ENCODE results near the gene NCEH1.

Gene NCEH1

GRCh38 chr3:172643506-172644179, 67.2 kb downstream of the NCEH1 start:
- DNase-seq = no peak

DNA sequence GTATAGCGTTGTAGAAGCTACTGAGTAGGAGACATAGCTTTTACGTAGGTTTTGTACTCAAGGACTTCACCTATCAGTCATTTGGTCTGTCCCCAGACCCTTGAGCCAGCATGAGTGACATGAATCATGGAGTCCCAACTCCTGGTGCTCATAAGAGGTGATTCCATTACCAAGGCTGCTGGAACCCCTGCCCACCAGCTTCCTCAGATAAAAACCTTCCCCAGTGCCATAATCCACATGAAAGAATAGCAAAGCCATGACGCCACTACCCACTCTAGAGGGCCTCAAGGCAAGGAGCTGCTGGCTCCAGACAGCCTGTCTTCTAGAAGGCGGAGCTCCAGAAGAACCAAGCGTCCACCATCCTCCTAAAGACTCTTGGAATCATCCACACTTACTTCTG, 69.6 kb downstream of the NCEH1 start:
- no peak for DNase-seq

GRCh38 chr3:172640751-172641150, 70.1 kb downstream of the NCEH1 start:
- DNase-seq = no peak

- DNase-seq = no peak
These were observed 75.3 kb downstream of the NCEH1 start for GRCh38 chr3:172635588-172635987.

DNA sequence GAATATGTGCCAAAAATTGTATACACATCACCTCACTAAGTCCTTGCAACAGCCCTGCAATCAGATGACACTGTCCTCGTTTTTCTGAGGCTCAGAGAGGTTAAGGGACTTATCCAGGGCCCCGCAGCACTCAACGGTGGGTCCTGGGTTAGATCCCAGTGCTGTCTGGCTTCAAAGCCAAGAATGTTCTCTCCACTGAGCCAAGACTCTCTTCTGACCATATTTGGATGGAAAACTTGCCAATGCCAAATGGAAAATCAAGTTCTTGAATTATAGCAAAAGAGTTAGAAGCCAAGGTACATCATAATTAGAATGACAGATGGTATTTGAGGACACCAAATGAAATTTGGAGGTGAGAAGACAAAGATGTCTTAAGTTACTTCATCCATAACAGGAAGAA, 75.9 kb downstream of the NCEH1 start:
- no peak for DNase-seq

DNA sequence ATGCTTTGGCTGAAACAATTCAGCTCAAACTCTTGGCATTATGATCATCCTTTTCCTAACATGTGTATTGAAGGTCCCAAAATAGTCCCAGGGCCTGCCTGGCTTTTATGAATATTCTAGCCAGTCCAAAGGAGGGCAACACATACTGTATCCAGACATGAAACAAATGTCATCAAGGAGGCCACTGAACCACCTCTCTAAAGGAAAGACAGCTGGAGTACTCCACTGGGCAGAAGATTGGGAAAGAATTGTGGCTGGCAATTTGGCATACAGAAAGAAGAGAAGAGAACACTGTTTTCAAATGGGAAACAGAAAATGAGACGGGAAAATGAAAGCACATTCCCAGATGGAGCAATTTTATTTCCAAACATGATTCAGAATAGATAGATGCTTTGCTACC, 80.6 kb downstream of the NCEH1 start:
- DNase-seq = no peak

GRCh38 chr3:172629470-172629869, 81.4 kb downstream of the NCEH1 start:
- no peak for DNase-seq

DNA sequence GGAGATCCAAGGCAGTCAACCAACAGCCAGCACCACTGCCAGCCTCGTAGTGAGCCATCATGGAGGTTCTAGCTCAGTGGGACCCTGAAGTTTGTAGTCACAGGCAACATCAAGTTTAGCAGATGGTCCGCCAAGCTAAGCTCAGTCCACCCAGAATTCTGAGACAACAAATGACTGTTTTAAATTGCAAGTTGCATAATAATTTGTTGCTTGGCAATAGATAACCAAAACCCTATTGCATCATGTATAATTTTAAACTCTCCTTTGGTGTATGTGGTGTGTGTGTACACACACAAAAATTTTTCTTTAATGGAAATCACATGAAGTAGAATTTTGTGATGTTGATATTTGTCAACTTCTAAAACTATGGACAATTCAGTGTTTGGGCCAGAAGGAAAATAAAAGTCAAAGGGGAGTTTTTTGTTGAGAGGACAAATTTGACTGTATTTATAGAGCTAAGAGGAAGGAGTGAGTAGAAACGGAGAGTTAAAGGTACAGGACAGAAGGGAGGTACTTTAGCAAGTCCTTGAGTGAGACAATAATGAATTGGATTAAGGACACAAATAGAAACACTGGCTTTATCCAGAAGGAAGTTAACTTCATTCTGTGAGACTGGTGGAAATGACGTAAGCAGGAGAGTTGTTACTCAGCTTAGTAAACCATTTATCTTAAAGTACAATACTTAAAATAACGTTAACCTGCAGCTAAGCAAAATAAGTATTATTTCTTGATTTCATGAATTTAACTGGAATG, 83.6 kb downstream of the NCEH1 start:
- DNase-seq = peak in 1 of 2 donors; percentile 11

DNA sequence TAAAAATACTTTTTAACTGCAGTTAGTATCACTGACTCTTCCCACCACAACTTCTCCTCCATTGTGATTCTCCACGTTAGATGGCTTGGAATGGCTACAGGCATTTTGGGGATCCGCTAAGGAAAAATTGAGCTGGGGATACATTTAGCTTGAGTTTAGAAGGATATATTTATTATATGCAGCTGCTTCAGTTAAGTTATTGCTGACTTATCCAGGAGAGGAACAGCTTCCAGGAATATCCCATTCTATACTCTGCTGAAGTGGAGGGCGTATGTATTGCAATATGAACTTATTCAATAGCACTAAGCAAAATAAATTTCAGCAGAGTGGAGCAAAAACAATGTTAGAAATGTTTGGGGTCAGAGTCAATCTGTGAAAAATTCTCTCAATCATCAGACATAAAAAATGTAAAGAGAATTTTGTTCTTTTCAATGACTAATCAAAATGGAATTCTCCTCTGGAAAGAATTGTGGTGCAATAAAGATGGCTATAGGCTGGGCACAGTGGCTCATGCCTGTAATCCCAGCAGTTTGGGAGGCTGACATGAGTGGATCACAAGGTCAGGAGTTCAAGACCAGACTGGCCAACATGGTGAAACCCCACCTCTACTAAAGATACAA, 84.7 kb downstream of the NCEH1 start:
- DNase-seq = no peak

- no peak for DNase-seq
These were observed 85.5 kb downstream of the NCEH1 start for GRCh38 chr3:172625404-172625803.

- no peak for DNase-seq
These were observed 85.9 kb downstream of the NCEH1 start for GRCh38 chr3:172624999-172625398.

DNA sequence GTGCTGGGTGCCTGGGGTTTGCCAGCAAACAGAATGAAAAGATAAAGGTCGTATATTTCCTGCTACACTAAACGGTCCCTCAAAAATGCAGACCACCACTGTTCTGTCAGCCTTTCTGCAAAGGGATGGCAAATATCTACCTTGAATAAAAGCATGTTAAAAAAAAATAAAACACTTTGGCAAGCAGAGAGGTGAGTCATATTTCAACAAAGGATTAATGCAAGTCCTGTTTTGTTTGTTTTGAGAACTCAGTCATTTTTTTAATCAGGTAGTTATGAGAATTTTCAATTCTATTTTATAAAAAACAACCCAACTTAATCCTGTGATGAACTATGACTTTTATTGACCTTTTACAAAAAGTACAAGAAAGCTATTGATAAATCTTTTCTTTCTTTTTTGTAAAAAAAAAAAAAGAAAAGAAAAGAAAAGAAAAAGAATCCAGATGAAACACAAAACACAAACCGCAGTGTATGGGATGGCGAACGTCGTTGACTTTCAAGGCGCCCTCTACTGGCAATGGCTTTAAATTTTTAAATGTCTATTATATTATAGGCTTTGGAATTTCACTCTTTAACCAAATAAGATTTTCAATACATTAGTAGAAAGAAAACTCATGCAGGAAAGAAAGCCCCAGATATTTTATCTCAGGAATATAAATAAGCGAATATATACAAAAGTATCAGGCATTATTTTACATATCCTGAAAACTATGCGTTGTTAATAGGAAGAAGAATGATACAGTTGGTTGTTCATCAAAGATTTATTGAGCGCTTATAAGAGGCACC, 87.8 kb downstream of the NCEH1 start:
- DNase-seq = no peak

GRCh38 chr3:172622156-172622555, 88.7 kb downstream of the NCEH1 start:
- DNase-seq = no peak

DNA sequence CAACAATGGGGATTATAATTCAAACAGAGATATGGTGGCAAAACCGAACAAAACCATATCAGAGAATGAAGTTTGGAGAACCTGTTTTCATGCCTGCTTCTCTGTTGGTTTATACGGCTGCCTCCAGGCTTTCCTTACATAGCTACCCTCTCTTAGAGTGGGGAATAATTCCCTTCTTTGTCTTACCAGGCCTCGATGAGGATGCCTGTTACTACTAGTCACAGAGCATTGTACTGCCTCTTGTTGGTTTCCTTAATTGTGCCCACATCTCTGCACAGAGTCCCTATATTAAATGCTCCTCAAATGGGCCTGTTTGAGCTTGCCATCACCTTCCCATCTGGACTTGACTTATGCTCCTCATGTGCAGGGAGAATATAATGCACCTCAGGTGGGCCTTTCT, 92.9 kb downstream of the NCEH1 start:
- no peak for DNase-seq

- no peak for DNase-seq
These were observed 93.7 kb downstream of the NCEH1 start for GRCh38 chr3:172617013-172617706.

- DNase-seq = peak in 1 of 2 donors; percentile 51
These were observed 94.8 kb downstream of the NCEH1 start for GRCh38 chr3:172616031-172616461.

DNA sequence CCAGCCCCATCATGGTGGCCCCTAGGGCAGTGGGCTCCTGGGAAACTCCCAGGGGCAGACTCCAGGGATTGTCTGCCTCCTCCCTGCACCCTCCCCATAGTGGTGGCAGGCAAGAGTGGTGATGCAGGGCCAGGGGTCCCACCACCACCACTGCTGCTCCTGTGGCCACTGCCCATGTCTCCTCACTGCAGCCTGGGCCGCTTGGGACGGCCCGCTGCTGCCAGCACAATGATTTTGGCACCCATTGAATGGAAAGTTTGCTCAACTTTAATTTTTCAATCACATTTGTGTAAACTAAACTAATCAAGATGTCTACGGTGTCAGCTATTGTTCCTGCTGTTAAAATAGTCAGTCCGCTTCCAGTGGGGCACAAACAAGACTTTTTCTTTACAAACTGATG, 95.6 kb downstream of the NCEH1 start:
- DNase-seq = no peak

DNA sequence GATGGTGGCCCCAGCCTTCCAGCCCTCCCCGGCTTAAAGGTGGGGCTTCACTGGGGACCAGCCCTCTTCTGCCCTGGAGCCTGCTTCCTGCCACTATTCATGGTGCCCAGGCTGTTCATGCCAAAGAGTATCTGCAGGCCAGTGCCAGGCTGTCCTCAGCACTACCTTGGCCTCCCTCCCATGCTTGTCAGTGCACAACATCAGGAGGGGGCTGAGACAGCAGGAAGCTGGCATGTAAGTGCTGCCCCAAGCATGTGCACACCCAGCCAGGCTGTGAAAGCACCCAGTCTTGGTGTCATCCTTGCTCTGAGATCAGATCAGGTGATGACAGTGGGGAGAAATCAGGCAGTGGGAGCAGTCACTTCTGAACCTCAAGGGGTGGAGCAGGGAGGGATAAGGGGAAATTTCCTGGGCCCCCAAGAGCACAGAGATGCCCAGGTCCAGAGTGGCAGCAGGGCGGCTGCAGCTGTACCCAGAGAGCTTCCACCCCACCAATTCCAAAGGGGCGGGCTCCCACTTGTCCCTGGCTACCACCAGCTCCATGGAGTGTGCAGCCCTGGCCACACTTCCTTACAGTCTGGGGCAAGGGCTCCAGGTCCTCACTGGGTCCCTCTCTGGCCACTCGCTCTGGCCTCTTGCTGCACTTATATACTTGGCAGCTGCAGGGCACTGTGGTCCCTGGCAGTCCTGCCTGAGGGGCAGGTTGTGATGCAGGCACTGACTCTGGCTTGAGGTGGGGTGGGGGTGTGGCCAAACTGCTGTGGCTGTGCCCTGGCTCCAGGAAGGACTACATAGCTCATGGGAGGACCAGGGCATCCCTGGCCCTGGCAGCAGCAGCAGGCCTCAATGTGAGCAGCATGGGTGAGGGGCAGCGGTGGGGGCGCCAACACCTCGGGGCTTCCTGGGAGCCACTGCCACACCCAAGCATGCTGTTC, 96.3 kb downstream of the NCEH1 start:
- DNase-seq = no peak

- no peak for DNase-seq
These were observed 97.0 kb downstream of the NCEH1 start for GRCh38 chr3:172613845-172614244.

DNA sequence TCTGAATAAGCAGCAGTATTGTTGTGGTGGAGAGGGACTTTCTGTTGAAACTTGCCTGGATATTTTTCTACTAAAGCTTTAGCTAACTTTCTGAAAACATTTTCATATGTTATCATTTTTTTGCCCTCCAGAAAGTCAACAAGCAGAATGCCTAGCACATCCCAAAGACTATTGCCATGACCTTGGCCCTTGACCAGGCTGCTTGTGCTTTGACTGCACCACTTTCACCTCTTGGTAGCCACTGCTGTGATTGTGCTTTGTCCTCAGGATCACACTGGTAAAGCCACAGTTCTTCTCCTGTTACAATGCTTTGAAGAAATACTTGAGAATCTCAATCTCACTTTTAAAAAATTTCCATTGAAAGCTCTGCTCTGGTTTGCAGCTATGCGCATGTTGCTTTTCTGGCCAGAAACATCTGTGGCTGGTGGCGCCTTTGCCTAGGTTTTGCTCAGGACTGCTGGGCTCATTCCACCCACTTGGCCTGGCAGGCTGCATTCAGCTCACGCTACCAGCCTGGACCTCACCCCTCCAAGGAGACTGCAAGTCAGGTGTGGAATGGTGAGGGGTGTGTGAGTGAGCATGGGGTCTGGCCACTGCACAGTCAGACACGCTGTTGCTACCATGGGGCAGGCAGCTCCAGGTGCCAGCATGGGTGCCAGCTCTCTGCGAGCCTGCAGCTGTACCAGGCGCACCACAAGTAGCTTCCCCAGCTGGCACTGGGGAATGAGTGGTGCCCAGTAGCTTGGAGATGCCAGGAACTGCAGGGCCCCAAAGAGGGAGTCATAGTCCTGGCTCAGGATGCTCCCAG, 97.8 kb downstream of the NCEH1 start:
- DNase-seq = no peak

DNA sequence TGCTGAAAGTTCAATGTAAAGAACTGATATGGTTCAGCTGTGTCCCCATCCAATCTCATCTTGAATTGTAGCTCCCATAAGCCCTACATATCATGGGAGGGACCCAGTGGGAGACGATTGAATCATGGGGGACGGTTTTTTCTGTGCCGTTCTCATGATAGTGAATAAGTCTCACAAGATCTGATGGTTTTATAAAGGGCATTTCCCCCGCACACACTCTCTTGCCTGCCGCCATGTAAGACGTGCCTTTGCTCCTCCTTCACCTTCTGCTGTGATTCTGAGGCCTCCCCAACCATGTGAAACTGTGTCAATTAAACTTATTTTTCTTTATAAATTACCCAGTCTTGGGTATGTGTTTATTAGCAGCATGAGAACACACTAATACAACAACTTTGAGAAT, 101.1 kb downstream of the NCEH1 start:
- DNase-seq = no peak

Measured in bone marrow (tissue), 2 donors.